Measurements from ENCODE around the gene TRMT44.
"Not testable (repeated sequence)": the region's sequence is repeated elsewhere in the genome, so short reads cannot be mapped to it uniquely, and the experiment has no call there.

The TRMT44 gene

GRCh38 chr4:8502836-8503585, 62.4 kb downstream of the TRMT44 start:
- Mint-ChIP-seq H3K27ac (no peak overlapping the region), H3K4me3 (no peak overlapping the region)

GRCh38 chr4:8503801-8504200, 63.2 kb downstream of the TRMT44 start:
- Mint-ChIP-seq H3K4me1 (no peaks in the 10 kb centered on the region), H3K9me3 (no peaks in the 10 kb centered on the region), H3K4me3 (no peak overlapping the region), H3K36me3 (no peaks in the 10 kb centered on the region), H3K27ac (no peak overlapping the region)
- DNase-seq (ENCODE audit: low spot score in 2 of 2): no peak
- ATAC-seq: no peak

More at GRCh38 chr4:8502836-8503585, 62.4 kb downstream of the TRMT44 start:
- no peaks in the 10 kb centered on the region for H3K36me3 Mint-ChIP-seq
- no peaks in the 10 kb centered on the region for H3K9me3 Mint-ChIP-seq
- no peaks in the 10 kb centered on the region for H3K4me1 Mint-ChIP-seq
- ATAC-seq (no peak), DNase-seq (ENCODE audit: low spot score in 2 of 2) (no peak)

GRCh38 chr4:8504279-8505007, 63.9 kb downstream of the TRMT44 start:
- no peak for DNase-seq (ENCODE audit: low spot score in 2 of 2)
- H3K27ac Mint-ChIP-seq: no peak overlapping the region
- H3K9me3 Mint-ChIP-seq: no peaks in the 10 kb centered on the region
- ATAC-seq: no peak
- no peak overlapping the region for H3K4me3 Mint-ChIP-seq
- no peaks in the 10 kb centered on the region for H3K4me1 Mint-ChIP-seq
- no peaks in the 10 kb centered on the region for H3K36me3 Mint-ChIP-seq

- ATAC-seq (no peak), DNase-seq (ENCODE audit: low spot score in 2 of 2) (no peak)
- Mint-ChIP-seq H3K4me1 (no peaks in the 10 kb centered on the region), H3K9me3 (no peaks in the 10 kb centered on the region), H3K4me3 (no peak overlapping the region), H3K27ac (no peak overlapping the region), H3K36me3 (no peaks in the 10 kb centered on the region)
Observed at GRCh38 chr4:8505229-8505628, 64.7 kb downstream of the TRMT44 start.

- Mint-ChIP-seq H3K4me3 (no peak overlapping the region), H3K9me3 (no peaks in the 10 kb centered on the region), H3K36me3 (no peaks in the 10 kb centered on the region), H3K27ac (no peak overlapping the region), H3K4me1 (no peaks in the 10 kb centered on the region)
- no peak for DNase-seq (ENCODE audit: low spot score in 2 of 2)
- no peak for ATAC-seq
Observed at GRCh38 chr4:8506006-8506372, 65.4 kb downstream of the TRMT44 start.

GRCh38 chr4:8506373-8507195, 66.0 kb downstream of the TRMT44 start:
- no peaks in the 10 kb centered on the region for H3K36me3 Mint-ChIP-seq
- no peaks in the 10 kb centered on the region for H3K9me3 Mint-ChIP-seq
- no peak overlapping the region for H3K4me3 Mint-ChIP-seq
- ATAC-seq (no peak), DNase-seq (ENCODE audit: low spot score in 2 of 2) (no peak)
- no peaks in the 10 kb centered on the region for H3K4me1 Mint-ChIP-seq
- no peak overlapping the region for H3K27ac Mint-ChIP-seq

- Mint-ChIP-seq H3K4me1 (no peaks in the 10 kb centered on the region), H3K9me3 (no peaks in the 10 kb centered on the region), H3K27ac (no peak overlapping the region), H3K4me3 (no peak overlapping the region), H3K36me3 (no peaks in the 10 kb centered on the region)
- ATAC-seq: no peak
- no peak for DNase-seq (ENCODE audit: low spot score in 2 of 2)
Observed at GRCh38 chr4:8507196-8507570, 66.6 kb downstream of the TRMT44 start.

- ATAC-seq: no peak
- no peak overlapping the region for H3K4me3 Mint-ChIP-seq
Observed at GRCh38 chr4:8507624-8508023, 67.0 kb downstream of the TRMT44 start.

GRCh38 chr4:8508266-8508665, 67.7 kb downstream of the TRMT44 start:
- Mint-ChIP-seq H3K36me3 (no peaks in the 10 kb centered on the region), H3K4me3 (no peak overlapping the region), H3K4me1 (no peaks in the 10 kb centered on the region), H3K27ac (no peak overlapping the region), H3K9me3 (peaks cover 4% of the 10 kb centered on the region)
- ATAC-seq (no peak), DNase-seq (ENCODE audit: low spot score in 2 of 2) (no peak)

More at GRCh38 chr4:8507624-8508023, 67.0 kb downstream of the TRMT44 start:
- Mint-ChIP-seq H3K27ac (no peak overlapping the region), H3K36me3 (no peaks in the 10 kb centered on the region), H3K9me3 (no peaks in the 10 kb centered on the region), H3K4me1 (no peaks in the 10 kb centered on the region)
- no peak for DNase-seq (ENCODE audit: low spot score in 2 of 2)

GRCh38 chr4:8508740-8509139, 68.2 kb downstream of the TRMT44 start:
- Mint-ChIP-seq H3K27ac (no peak overlapping the region), H3K36me3 (no peaks in the 10 kb centered on the region), H3K9me3 (peaks cover 6% of the 10 kb centered on the region), H3K4me3 (no peak overlapping the region), H3K4me1 (no peaks in the 10 kb centered on the region)
- DNase-seq (ENCODE audit: low spot score in 2 of 2) (no peak), ATAC-seq (no peak)

GRCh38 chr4:8509311-8509950, 68.9 kb downstream of the TRMT44 start:
- no peak overlapping the region for H3K4me3 Mint-ChIP-seq
- no peak for ATAC-seq
- H3K9me3 Mint-ChIP-seq: peaks cover 6% of the 10 kb centered on the region
- no peaks in the 10 kb centered on the region for H3K36me3 Mint-ChIP-seq
- DNase-seq (ENCODE audit: low spot score in 2 of 2): no peak
- no peaks in the 10 kb centered on the region for H3K4me1 Mint-ChIP-seq
- no peak overlapping the region for H3K27ac Mint-ChIP-seq

GRCh38 chr4:8510191-8510590, 69.6 kb downstream of the TRMT44 start:
- H3K36me3 Mint-ChIP-seq: no peaks in the 10 kb centered on the region
- peaks cover 6% of the 10 kb centered on the region for H3K9me3 Mint-ChIP-seq
- H3K4me1 Mint-ChIP-seq: no peaks in the 10 kb centered on the region
- DNase-seq (ENCODE audit: low spot score in 2 of 2): no peak
- ATAC-seq: no peak
- H3K27ac Mint-ChIP-seq: no peak overlapping the region
- H3K4me3 Mint-ChIP-seq: no peak overlapping the region

- no peaks in the 10 kb centered on the region for H3K36me3 Mint-ChIP-seq
Observed at GRCh38 chr4:8510611-8511285, 70.2 kb downstream of the TRMT44 start.

GRCh38 chr4:8512510-8512909, 71.9 kb downstream of the TRMT44 start:
- ATAC-seq: no peak
- H3K4me3 Mint-ChIP-seq: no peak overlapping the region
- H3K9me3 Mint-ChIP-seq: peaks cover 6% of the 10 kb centered on the region
- no peak overlapping the region for H3K27ac Mint-ChIP-seq
- no peak for DNase-seq (ENCODE audit: low spot score in 2 of 2)
- no peaks in the 10 kb centered on the region for H3K36me3 Mint-ChIP-seq
- no peaks in the 10 kb centered on the region for H3K4me1 Mint-ChIP-seq

More at GRCh38 chr4:8510611-8511285, 70.2 kb downstream of the TRMT44 start:
- H3K4me1 Mint-ChIP-seq: no peaks in the 10 kb centered on the region
- H3K27ac Mint-ChIP-seq: no peak overlapping the region
- ATAC-seq: no peak
- peaks cover 6% of the 10 kb centered on the region for H3K9me3 Mint-ChIP-seq
- no peak overlapping the region for H3K4me3 Mint-ChIP-seq
- DNase-seq (ENCODE audit: low spot score in 2 of 2): no peak

- H3K27ac Mint-ChIP-seq; H3K4me3 Mint-ChIP-seq; H3K4me1 Mint-ChIP-seq; H3K9me3 Mint-ChIP-seq; H3K36me3 Mint-ChIP-seq; DNase-seq (ENCODE audit: low spot score in 2 of 2); ATAC-seq: not testable (repeated sequence)
Observed at GRCh38 chr4:8513080-8513479, 72.5 kb downstream of the TRMT44 start.
